ENCODE data around the gene ZBTB16.

Gene ZBTB16

DNA sequence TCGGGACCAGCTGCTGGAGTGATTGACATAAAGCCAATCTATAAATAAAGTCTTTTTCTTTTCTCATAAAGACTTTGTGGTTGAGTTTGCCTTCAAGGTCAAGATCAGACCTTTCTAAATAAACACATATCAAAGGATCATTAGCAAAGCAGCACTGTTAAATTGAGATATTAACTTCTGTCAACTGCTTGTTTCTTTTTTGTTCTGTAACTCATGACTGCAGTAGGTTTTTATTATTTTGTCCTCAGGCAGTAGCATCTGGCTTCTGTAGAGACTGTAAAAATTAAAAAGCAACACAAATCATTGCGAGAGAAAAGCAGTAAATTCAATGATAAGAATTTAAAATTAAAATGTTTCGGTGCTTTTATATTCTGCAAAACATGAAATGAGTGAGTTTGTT is 159.0 kb downstream of the ZBTB16 start:
- in situ Hi-C loops (cut with MboI; ENCODE audit: low pct_unique_long_range_greater_than_20kb, low sequenced_read_pairs, unreplicated experiment), result no loop called here
- TF ChIP-seq, protein P1, sequence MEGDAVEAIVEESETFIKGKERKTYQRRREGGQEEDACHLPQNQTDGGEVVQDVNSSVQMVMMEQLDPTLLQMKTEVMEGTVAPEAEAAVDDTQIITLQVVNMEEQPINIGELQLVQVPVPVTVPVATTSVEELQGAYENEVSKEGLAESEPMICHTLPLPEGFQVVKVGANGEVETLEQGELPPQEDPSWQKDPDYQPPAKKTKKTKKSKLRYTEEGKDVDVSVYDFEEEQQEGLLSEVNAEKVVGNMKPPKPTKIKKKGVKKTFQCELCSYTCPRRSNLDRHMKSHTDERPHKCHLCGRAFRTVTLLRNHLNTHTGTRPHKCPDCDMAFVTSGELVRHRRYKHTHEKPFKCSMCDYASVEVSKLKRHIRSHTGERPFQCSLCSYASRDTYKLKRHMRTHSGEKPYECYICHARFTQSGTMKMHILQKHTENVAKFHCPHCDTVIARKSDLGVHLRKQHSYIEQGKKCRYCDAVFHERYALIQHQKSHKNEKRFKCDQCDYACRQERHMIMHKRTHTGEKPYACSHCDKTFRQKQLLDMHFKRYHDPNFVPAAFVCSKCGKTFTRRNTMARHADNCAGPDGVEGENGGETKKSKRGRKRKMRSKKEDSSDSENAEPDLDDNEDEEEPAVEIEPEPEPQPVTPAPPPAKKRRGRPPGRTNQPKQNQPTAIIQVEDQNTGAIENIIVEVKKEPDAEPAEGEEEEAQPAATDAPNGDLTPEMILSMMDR (IDR thresholded peaks at IDR 0.05; ENCODE audit: extremely low read depth, insufficient read depth, missing control alignments), result no peak
- no peak for DNase-seq (ENCODE audit: low spot score)

DNA sequence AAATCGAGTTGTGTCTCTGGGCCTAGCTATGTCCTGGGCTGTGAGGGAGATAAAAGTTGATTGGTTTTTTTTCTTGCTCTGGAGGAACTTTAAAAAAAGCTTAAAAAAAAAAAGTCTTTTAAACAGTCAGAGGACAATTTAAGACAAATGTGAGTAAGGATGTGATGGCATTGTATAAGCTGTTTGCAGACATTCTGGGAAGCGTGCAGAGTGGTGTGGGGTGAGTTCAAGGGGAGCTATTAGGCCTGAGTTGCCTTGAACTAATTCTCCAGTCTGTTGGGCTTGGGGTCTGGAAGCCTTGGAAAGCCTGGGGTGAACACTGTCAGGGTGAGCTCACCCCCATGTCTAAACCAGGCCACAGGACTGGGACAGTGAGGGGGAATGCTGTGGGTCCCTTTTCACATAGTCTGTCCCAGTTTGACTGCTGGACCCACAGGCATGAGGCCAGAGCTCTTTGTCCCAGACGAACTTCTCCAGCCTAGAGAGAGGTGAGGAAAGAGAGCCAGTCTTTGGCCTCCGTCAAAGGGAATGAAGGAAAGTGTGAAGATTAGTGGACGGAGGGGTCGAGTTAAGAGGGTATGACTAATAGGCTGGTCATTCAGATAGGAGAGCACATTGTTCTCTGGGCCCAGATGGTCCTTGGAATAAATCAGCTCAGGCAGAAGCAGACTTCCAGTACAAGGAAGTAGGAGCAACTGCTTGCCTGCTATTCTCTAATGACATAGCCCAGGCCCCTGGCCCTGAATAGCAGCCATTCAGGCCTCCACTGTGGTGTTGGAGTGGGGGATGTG is 160.2 kb downstream of the ZBTB16 start:
- in situ Hi-C loops (cut with MboI; ENCODE audit: low pct_unique_long_range_greater_than_20kb, low sequenced_read_pairs, unreplicated experiment), result no loop called here
- TF ChIP-seq, protein P1 (IDR thresholded peaks at IDR 0.05; ENCODE audit: extremely low read depth, insufficient read depth, missing control alignments), result no peak
- DNase-seq (ENCODE audit: low spot score), result no peak

DNA sequence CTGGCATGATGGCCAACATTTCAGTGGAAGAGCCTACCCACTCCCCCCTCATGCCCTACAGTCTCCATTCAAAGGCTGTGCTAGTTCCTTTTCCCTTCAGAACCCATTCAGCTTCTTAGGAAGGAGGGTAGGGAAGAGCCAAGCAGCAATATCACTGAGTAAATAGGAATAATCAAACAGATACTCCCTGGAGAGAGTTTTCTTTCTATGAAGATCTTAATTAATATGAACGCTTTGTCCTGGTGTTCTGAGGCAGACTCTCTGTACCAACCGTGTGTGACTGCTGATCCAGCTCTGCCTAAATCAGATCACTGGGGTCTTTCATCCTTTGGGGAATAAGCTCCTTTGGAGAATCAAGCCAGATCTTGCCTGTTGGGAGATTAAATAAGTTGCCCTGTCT is 161.5 kb downstream of the ZBTB16 start:
- in situ Hi-C loops (cut with MboI; ENCODE audit: low pct_unique_long_range_greater_than_20kb, low sequenced_read_pairs, unreplicated experiment), result no loop called here
- TF ChIP-seq, protein P1 (IDR thresholded peaks at IDR 0.05; ENCODE audit: extremely low read depth, insufficient read depth, missing control alignments), result no peak
- DNase-seq (ENCODE audit: low spot score), result no peak

DNA sequence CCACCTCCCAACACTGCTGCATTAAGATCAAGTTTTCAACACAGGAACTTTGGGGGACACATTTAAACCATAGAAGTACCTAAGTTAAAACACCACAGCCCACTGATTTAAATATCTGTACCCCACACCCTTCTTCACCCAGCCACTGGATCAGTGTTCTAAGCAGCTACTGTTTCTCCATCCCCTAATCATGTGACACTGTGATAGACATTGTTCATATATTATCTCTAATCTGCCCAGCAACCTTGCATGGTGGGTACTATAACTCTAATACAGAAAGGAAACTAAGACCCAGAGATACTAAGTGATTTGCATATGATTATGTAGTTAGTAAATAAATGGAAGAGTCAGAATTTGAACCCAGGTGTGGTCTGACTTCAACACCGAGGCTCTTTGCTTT is 166.2 kb downstream of the ZBTB16 start:
- in situ Hi-C loops (cut with MboI; ENCODE audit: low pct_unique_long_range_greater_than_20kb, low sequenced_read_pairs, unreplicated experiment), result no loop called here
- no peak for DNase-seq (ENCODE audit: low spot score)

DNA sequence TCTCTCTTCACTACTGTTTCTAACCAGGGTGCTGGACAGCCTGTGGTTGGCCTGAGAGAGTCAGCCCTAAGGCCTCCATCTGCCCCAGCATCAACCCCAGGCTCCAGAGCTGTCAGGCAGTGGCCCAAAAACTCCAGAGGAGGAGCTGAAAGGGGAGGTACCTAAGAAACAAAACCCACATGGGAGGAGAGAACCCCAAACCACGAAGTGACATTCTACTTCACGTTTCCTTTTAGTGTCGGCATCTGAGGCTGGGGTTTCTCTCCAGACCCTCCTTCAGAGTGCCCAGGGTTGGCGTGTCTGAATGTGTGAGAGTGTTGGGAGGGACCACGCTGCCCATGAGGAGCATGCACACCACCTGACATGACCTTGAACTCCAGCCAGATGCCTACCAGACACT is 166.8 kb downstream of the ZBTB16 start:
- in situ Hi-C loops (cut with MboI; ENCODE audit: low pct_unique_long_range_greater_than_20kb, low sequenced_read_pairs, unreplicated experiment), result no loop called here
- TF ChIP-seq, protein P1 (IDR thresholded peaks at IDR 0.05; ENCODE audit: extremely low read depth, insufficient read depth, missing control alignments), result no peak
- no peak for DNase-seq (ENCODE audit: low spot score)

More for the DNA sequence above, 166.2 kb downstream of the ZBTB16 start:
- TF ChIP-seq, protein P1 (IDR thresholded peaks at IDR 0.05; ENCODE audit: extremely low read depth, insufficient read depth, missing control alignments), result no peak

DNA sequence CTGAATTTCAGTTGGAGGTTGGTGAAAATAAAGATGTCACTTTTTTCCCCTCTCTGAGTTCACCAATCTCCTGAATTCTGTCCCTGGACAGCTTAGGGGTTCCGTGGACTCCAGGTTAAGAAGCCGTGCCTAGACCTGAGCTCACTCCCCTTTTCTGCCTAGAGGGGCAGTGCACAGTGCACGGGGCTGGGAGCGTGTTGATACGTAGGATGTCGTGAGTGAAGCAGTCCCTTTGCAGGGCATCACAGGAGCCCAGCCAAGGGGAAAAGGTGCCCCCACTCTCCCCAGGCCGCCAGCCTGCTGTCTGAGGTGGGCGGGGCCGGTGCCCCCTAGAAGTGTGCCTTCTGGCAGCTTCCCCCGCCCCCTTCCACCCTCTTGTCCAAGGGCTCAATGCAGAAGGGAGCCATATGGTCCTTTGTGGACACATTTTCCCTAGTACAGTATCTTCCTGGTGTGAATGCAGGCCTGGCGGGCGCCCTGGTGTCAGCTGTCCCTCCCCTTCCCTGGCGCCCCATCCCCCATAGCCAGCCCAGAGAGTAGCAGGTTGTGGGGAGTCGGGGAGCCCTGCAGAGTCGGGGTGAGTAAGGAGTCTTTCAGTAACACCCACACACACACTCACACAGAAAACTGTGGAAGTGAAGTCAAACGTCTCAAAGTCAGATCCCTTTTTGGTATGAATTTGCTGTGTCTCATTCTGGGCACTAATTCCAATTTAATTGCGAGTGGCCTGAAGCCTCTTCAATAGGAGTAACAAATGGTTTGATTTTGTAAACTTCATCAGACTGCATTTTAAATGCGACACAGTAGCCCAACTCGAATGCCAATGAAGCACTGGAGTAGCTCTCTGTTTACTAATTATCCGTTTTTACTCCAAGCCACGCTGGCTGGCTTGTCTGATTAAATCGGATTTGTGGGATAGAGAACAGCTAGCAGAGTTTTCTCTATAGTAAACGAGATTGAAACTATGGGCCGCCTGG is 169.2 kb downstream of the ZBTB16 start:
- TF ChIP-seq, protein P1 (IDR thresholded peaks at IDR 0.05; ENCODE audit: extremely low read depth, insufficient read depth, missing control alignments), result no peak
- DNase-seq (ENCODE audit: low spot score), result no peak
- in situ Hi-C loops (cut with MboI; ENCODE audit: low pct_unique_long_range_greater_than_20kb, low sequenced_read_pairs, unreplicated experiment), result no loop called here
